HG03460 (cell line): Measurements from ENCODE around the gene FABP6.
"Not testable (repeated sequence)": the region's sequence is repeated elsewhere in the genome, so short reads cannot be mapped to it uniquely, and the experiment has no call there.

Experiments used
- ATAC-seq: cut with Tn5 transposase; IDR thresholded peaks from one replicate; pipeline ENCODE4 v1.9.1; 2021; ENCODE audit not compliant: unreplicated experiment

The FABP6 gene

DNA sequence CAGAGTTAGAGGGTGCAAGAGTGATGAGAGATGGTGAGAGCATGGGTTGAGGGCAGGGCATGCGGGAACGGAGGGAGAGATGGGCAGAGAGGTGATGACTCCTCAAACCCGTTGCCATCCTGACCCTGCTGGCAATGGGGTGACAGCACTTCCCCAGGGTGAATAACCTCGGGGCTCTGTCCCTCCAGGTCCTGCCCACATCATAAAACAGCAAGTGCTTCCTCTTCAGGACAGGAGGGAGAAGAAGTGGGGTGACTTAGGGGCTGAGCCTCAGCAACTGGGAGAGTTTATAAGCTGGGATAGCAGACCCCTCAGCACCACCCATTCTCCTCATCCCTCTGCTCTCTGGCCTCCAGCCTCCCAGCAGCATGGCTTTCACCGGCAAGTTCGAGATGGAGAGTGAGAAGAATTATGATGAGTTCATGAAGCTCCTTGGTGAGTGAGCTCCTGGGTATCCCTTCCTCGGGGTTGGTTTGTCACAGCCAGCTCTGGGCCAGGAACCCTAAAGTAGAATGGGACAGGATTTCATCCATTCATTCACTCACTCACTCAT is at the start of gene FABP6:
Gene FABP6, plus strand, starts transcription at position 317 of the 553 bp plus-strand sequence. Its CDS starts 52 bp downstream, at position 369.
- ATAC-seq = no peak

GRCh38 chr5:160180931-160181330 is 48.4 kb upstream of the FABP6 start:
- ATAC-seq = no peak

- no peak for ATAC-seq
Observed at GRCh38 chr5:160181965-160182622, 47.2 kb upstream of the FABP6 start.

- ATAC-seq = no peak
Observed at GRCh38 chr5:160183075-160183474, 46.2 kb upstream of the FABP6 start.

- no peak for ATAC-seq
Observed at GRCh38 chr5:160185626-160186360, 43.5 kb upstream of the FABP6 start.

GRCh38 chr5:160186480-160186879 is 42.8 kb upstream of the FABP6 start:
- no peak for ATAC-seq

GRCh38 chr5:160187091-160187490 is 42.2 kb upstream of the FABP6 start:
- no peak for ATAC-seq

GRCh38 chr5:160188141-160189015 is 40.9 kb upstream of the FABP6 start:
- ATAC-seq = no peak

GRCh38 chr5:160192424-160192823 is 36.9 kb upstream of the FABP6 start:
- ATAC-seq = no peak

- not testable (repeated sequence) for ATAC-seq
Observed at GRCh38 chr5:160193076-160193475, 36.2 kb upstream of the FABP6 start.

DNA sequence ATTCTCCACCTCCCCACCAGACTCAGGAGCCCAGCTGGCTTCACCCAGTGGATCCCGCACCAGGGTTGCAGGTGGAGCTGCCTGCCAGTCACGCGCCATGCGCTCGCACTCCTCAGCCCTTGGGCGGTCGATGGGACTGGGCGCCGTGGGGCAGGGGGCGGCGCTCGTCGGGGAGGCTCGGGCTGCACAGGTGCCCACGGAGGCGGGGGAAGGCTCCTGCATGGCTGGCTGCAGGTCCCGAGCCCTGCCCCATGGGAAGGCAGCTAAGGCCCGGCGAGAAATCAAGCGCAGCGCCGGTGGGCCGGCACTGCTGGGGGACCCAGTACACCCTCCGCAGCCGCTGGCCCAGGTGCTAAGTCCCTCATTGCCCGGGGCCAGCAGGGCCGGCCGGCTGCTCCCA is 35.5 kb upstream of the FABP6 start:
- ATAC-seq = not testable (repeated sequence)

DNA sequence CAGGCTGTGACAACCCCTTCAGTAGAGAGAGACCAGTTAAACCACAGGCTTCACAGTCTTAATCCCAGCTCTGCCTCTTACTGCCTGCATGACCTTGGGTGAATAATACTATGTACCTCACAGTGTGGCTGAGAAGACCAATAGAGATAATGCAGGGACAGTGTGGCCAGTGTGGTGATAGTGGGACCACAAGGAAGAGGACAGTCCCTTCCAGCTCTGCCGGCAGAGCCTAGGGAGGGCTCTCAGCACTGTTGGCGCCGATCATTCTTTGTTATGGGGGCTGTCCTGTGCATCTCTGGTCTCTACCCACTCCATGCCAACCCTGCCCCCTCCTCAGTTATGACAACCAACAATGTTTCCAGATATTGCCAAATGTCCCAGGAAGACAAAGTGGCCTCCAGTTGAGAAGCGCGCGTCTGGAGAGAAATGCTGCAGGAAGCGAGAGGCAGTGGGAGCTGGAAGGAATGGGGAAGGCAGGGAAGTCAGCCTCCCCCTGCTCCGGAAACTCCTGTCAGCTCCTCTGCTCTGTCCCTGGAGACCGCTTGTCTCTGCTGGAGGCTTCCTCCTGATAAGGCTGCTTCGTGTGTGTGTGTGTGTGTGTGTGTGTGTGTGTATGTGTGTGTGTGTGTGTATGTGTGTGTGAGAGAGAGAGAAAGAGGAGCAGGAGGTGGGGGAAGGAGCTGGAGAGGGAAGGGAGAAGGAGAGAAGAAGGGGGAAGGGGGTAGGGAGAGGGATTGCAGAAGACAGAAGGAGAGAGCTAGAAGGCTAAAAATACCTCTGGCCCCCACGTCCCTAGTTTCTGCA is 31.8 kb upstream of the FABP6 start:
- no peak for ATAC-seq

GRCh38 chr5:160198146-160198545 is 31.2 kb upstream of the FABP6 start:
- ATAC-seq = no peak

DNA sequence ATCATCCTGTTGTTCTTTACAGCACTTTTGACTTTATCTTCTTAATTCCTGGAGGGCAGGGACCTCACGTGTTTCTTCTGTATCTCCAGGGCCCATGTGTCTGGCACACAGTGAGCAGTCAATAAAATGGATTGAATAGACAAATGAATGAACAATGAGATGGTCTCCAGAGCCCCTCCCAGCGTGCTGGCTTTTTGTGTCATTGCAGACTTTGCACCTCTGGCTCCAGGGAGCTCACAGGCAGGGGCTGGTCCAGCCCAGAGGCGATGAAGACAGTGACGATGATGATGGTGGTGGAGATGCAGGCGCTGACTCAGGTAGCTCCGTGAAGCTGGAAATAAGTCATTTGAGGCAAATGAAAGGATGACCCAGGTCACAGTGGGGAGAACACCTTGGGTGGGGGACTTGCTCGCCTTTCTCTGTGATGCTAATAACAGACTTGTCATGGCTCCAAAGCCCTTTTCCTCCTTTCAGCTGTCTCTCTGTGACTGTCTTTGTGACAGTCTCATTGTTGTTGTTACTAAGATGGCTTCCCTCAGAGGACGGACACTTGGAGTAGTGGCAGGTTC is 30.4 kb upstream of the FABP6 start:
- no peak for ATAC-seq

- peak; percentile 91 for ATAC-seq
Observed at GRCh38 chr5:160199410-160199911, 29.8 kb upstream of the FABP6 start.

DNA sequence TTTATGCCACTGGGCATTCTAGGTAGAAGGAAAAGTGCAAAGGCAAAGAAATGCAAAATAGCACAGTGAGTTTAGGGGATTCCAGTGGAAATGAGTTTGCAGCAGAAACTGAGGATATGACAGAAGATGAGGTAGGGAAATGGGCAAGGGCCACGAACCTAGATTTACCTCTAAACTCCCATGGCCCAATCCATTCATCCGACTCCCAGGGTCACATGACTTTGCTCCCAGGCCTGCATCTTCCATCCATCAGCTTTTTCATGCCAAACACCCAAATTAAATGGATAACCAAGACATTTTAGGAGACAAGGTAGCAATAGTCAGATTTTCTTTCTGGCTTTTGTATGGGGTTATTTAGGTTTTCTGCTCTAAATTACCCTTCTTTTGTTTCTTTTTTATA is 22.2 kb upstream of the FABP6 start:
- ATAC-seq = no peak

- no peak for ATAC-seq
Observed at GRCh38 chr5:160209917-160210316, 19.4 kb upstream of the FABP6 start.

GRCh38 chr5:160210606-160211005 is 18.7 kb upstream of the FABP6 start:
- ATAC-seq = no peak

- no peak for ATAC-seq
Observed at GRCh38 chr5:160211352-160211751, 18.0 kb upstream of the FABP6 start.

DNA sequence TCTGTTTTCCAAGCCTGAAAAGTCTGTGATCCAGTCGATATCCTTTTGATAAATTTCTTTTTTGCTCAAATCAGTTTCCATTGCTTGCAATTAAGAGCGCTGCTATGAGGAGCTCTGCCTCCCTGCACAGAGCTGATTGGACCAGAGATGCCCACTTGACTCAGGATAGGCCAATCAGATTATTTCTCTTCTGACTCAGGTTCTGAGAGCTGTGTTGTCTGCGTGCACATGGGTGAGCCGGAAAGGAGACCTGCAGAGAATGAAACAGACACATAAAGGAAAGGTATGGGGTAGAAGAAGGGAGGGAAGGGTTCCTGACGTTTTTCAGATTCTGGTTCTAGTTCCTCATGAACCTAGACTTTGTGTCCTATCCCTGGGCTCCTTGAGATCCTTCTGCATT is 15.8 kb upstream of the FABP6 start:
- no peak for ATAC-seq
